GM21619 (cell line): ENCODE results near the gene UBE2E1.
A peak's percentile ranks its signal among the peaks of the same experiment; 100 is the strongest.
"Not testable (repeated sequence)": the region's sequence is repeated elsewhere in the genome, so short reads cannot be mapped to it uniquely, and the experiment has no call there.

ENCODE experiments used
- ATAC-seq: cut with Tn5 transposase; IDR thresholded peaks from one replicate; pipeline ENCODE4 v1.9.1; 2021; ENCODE audit not compliant: unreplicated experiment

UBE2E1 gene

DNA sequence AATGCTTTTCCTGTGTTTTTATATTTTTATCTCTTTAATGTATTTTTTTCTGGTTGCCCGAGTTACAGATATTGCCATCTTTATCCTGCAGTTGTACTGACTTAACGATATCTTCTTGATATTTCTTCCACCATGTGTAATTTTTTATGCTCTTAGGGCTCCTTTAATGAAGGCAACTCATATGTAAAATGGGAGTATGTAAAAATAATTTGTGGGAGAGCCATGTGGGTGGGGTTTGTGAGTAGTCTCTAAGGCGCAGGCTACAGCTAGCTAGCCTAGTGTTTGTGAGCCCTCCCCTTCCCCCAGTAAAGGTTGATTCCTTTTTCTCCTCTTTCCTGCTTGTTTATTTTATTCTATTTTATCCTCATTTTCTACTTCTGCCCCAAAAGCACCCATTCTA is 38.1 kb downstream of the UBE2E1 start:
- ATAC-seq: no peak

DNA sequence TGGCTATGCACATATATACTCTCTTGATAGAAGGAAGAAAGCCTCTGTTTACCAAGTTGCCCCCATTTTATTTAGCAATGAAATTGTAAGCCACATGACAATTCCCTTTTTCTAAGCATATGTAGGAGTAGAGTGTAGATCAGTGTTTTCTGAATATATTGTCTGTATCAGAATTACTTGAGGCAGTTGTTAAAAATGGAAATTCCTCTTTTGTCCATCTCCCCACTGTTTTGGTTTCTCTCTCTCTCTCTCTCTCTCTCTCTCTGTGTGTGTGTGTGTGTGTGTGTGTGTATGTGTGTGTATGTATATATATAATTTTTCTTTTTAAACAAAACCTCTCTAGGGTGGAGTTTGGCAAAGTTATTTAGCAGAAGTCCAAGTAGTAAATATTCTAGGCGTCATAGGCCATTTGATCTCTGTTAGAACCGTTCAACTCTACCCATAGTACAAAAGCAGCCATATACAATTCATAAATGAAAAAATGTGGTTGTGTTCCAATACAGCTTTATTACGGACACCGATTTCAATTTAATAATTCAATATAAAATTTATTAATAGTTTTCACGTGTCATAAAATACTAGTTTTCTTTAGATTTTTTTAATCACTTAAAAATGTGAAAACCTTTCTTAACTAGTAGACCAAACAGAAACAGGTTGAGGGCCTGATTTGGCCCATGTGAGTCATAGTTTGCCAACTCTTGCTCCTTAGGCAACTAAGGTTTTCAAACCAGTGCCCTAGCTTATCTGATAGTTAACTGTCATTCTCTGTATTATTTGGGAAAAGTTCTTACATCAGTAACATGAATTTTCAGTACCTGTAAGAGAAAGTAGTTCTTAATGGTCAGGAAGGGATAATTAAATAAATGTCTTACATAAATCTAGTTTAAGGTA is 39.8 kb downstream of the UBE2E1 start:
- ATAC-seq: no peak

DNA sequence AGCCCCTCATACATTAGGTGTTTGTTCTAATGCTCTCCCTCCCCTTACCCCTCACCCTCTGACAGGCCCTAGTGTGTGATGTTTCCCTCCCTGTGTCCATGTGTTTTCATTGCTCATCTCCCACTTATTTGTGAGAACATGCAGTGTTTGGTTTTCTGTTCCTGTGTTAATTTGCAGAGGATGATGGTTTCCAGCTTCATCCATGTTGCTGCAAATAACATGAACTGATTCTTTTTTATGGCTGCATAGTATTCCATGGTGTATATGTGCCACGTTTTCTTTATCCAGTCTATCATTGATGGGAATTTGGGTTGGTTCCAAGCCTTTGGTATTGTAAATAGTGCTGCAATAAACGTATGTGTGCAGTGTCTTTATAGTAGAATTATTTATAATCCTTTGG is 43.7 kb downstream of the UBE2E1 start:
- not testable (repeated sequence) for ATAC-seq

DNA sequence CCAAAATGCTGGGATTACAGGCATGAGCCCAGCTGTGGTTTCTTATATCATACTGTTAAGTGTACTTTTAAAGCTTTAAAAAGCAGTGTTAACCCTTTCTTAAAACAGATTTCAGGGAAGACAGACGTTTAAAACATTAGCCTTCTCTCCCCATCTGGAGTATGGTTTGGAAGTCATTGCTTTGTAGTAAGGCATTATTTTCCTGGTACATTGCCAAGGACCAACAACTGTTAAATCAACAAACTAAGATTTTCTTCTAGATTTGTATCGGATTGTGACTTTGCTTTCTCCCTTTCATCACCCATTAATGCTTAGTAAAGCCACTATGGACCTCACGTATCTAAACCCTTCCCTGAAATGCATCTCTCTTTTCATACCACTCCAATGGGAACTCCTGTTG is 50.5 kb downstream of the UBE2E1 start:
- no peak for ATAC-seq

DNA sequence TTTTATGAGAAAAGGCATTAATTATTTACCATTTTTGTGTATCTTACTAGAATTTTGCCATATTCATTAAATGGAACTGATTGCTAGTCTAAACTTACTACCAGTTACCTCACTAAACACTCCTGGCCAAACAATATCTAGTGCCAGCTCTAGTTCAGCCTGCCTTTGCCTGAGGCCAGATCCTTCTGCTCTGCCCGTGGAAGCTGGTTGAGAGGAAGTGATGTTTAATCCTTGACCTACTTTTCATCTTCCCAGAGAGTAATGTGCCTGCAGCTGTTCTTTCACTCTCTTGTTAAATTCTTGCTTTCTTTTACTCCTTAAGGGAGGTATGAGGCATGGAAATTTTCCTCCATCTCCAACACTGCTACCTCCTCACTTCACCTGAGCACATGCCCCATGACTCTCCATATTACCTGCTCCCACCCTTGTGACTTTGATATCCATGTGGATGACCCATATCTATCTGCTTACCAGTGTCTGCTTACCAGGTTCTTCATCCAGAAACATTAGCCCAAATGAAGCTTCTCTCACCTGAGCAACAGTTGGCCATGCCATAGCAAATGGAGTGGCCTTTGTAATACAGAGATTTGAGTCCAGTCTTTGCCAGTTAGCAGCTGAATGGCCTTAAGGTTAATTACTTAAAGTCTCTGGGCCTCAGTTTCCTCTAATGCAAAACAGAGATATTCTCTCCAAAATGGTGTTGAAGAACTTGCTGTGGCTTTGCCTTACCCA is 53.4 kb downstream of the UBE2E1 start:
- ATAC-seq: no peak

DNA sequence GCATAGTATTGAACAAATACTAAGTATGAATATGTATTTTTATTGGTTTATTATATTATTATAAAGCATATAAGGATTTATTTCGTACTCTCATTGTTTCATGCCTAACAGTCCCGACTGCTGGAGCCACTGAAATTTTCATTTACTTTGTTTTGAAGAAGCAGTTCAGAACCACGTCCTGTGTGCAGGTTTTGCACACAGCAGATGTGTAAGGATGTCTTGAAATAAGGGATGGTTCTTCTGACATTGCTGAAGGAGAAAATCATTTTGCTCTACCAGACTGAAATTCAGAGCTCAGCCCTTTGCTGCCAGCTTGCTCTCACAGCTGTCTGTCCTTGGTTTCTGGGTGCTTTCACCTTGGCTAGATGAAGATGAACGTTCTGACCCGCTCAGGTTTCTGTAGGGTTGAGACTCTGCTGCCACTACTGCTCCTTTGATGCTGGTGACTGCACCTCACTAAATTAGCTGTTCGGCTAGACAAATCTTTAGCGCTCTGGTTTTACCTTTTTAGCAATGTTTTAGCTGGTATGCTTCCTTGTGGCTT is 54.2 kb downstream of the UBE2E1 start:
- no peak for ATAC-seq

DNA sequence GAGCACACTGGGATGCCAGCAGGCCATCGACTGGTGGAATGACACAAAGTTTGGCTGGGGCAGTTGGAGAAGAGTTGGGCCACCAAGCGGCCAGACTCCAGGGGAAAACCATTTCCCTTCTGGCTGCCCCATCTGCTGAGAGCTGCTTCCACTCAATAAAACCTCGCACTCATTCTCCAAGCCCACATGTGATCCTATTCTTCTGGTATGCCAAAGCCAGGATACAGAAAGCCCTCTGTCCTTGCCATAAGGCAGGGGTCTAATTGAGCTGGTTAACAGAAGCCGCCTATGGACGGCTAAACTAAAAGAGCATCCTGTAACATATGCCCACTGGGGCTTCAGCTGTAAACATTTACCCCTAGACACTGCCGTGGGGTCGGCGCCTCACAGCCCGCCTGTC is 55.9 kb downstream of the UBE2E1 start:
- no peak for ATAC-seq

DNA sequence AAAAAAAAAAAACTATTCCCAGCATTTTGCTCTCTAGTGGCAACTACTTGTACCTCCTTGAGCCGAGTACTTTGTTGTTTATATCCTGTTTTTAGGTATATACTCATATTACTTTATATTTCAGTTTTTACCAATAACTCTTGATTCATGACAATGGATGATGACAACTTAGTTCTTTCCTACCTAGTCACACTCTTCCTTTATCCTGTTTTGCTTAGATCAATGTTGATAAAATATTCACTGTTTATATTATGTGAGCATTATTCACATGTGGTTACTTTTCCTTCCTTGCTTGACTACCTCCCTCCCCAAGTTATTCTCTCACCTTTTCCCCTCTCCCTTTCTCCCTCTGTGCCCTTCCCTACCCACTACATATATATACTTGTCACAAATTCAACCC is 57.3 kb downstream of the UBE2E1 start:
- ATAC-seq: no peak

DNA sequence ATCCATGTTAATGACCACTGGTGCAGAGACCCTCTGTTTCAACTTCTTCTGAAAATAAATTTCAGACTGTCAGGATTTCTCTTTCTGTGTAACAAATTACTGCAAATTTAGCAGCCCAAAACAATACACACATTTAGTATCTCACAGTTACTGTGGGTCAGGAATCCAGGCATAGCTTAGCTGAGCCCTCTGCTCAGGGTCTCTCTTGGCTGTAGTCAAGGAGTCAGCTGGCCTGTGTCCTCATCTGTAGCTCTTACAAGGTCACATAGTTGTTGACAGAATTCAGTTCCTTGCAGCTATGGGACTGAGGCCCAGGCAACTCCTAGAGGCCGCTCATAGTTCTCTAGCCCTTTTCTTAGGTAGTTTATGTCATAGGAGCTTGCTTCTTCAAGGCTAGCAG is 59.2 kb downstream of the UBE2E1 start:
- ATAC-seq: no peak

DNA sequence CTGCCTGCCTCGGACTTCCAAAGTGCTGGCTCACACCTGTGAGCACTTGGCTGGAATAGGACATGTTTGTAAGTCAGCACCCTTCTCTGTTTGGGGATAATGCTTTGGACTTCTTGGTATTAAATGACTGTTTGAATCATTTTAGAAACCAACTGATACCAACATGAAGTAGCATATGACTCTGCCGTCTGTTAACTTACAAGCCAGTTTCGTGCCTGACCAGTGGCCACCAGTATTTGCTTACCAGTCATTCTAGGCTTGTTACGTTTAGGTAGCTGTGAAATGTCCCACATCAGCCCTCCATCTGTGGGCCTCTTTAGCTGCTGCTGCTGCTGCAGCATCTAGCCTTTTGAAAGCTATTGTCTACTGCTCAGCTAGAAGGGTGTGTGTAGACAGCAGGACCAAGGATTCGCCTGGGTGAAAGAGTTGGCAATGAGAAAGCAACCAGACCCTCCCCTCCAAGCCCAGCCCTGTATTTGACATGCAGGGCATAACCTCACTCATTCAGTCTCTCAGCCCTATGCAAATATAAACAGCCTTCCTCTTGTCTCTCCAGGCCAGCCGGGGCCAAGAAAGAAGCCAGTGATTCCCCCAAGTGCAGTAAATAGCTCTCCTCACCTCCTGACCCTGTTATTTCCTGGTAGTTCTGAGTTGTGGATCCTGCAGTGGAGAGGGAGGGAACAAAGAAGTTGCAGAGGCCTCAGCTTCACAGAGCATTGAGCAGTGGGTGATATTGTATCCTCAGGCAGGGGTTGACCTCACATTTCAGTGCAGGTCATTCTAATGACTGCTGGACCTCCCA is 60.0 kb downstream of the UBE2E1 start:
- ATAC-seq: peak; percentile 82

DNA sequence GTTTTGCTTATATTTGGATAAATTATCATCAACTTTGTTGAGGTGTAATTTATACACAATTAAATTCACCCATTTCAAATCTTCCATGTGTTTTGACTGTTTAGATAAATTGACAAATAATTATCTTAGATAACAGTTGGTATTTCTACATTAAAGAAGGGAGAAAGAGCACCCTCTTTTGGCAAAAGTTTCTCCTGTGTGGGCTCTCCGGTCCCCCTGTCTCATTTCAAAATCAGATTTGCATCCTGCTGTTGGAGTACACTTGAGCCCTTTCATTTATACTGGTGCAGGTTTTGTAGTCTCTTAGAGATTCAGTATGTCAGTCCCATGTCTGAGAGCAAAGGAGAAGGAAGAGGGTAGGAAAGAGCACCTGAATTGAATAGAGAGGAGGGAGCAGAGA is 61.6 kb downstream of the UBE2E1 start:
- no peak for ATAC-seq

DNA sequence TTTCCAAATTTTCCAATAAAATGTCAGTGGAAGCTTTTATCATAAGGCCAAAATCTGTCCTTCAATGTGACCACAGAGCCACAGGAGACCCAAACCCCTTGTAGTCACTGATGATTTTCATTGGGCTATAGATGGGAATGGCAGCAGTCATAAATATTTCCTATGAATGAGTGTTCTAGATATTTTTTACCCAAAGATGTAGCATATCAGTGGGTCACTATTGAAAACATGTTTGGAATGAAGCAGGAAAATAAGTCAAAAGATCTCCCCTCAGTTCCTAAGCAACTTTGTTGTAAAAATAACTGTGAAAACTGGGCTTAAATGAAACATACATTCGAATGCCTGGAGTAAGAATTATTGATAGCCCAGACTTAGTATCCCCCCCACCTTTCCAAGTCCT is 62.1 kb downstream of the UBE2E1 start:
- ATAC-seq: no peak

DNA sequence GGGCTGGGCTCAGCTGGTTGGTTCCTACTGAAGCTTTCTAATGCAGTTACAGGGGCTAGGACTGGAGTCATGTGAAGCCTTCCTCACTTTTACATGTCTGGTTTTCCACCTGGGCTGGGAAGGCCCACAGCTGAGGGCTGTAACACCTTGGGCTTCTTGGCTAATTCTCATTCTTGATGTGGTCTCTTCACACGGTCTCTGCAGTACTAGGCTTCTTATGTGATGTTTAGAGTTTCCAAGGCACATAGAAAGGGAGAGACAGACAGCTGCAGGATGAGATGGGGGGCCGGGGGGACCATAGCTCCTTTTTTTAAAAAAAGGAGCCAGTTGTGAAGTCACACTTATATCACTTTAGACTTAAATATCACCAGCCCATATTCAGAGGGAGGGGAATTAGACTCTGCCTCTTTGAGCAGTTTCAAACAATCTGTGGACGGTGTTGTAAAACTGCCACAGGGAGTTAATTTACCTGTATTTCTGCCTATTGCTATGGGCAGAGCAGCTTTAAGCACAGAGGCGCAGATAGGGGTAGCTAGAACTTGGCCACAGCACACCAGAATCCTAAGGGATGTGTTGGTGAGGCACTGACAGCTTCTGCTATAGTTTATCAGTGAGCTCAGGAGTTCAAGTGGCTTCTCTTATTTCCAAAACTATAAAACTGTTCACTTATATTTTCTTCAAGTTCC is 64.4 kb downstream of the UBE2E1 start:
- ATAC-seq: no peak

DNA sequence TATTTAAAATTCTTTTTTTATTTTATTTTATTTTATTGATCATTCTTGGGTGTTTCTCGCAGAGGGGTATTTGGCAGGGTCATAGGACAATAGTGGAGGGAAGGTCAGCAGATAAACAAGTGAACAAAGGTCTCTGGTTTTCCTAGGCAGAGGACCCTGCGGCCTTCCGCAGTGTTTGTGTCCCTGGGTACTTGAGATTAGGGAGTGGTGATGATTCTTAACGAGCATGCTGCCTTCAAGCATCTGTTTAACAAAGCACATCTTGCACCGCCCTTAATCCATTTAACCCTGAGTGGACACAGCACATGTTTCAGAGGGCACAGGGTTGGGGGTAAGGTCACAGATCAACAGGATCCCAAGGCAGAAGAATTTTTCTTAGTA is 64.9 kb downstream of the UBE2E1 start:
- not testable (repeated sequence) for ATAC-seq

DNA sequence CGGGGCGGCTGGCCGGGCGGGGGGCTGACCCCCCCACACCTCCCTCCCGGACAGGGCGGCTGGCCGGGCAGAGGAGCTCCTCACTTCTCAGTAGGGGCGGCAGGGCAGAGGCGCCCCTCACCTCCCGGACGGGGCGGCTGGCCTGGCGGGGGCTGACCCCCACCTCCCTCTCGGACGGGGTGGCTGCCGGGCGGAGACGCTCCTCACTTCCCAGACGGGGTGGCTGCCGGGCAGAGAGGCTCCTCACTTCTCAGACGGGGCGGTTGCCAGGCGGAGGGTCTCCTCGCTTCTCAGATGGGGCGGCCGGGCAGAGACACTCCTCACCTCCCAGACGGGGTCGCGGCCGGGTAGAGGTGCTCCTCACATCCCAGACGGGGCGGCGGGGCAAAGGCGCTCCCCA is 65.6 kb downstream of the UBE2E1 start:
- not testable (repeated sequence) for ATAC-seq

DNA sequence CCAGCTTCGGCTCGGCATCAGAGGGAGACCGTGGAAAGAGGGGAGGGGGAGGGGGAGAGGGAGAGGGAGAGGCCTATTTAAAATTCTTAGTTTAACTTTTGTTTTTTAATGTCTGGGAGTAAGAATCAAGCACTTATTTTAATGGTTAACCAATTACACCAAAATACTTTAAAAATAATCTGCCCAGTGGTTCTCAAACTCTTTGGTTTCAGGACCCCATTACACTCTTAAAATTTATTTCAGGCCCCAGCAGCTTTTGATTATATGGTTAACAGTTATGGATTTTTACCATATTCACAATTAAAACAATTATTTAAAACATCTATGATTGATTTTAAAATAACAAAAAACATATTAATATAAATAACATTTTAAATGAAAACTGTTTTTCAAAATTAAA is 66.6 kb downstream of the UBE2E1 start:
- no peak for ATAC-seq

DNA sequence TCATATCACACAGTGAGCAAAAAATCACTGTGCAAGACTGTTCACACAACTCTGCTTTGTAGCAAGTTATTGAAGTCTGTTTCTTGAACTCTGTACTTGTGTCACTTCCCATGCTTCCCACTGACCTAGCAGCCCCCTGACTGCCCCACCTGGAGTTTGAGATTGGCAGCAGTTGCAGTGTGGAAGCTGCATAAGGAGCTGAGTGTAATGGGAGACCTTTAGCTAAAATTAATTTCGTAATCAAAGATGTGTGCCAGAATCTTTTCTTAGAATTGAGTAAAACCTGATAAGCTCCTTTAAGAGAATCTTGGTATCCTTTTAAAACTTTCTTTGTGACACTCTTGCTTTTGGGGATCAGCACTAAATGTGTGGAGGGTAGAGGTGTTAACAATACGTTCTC is 68.2 kb downstream of the UBE2E1 start:
- no peak for ATAC-seq

DNA sequence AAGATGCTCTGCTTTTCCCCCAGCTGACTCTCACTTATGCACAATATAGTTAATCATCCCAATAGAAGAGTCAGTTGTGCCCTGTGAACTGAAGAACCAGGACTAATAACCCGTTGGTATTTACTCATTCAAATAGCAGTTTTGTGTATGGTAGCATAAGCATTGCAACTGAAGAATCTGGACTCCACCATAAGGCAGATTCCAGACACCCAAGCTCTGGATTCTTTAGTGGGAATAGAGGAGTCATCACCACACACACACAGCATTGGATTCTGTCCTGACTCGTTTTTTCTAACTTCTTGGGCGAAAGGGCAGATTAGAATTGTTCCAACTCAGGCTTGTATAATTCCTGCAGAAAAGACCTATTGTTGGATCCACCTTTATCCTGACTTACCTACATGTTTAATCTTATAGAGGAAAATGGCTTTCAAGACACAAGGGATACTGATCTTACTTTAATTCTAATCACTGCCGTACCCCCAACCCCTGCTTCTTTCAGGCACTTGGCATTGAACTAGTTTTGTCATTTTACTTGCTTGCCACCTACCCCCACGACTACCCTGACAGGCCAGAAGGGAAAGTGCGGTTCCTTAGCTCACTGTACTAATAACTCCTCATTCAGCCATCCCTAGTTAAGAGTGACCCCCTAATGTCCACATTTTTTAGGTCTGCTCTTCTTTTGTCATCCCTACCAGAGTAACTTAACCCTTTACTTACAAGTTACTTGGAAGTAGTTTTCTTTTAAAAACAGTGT is 68.8 kb downstream of the UBE2E1 start:
- no peak for ATAC-seq

DNA sequence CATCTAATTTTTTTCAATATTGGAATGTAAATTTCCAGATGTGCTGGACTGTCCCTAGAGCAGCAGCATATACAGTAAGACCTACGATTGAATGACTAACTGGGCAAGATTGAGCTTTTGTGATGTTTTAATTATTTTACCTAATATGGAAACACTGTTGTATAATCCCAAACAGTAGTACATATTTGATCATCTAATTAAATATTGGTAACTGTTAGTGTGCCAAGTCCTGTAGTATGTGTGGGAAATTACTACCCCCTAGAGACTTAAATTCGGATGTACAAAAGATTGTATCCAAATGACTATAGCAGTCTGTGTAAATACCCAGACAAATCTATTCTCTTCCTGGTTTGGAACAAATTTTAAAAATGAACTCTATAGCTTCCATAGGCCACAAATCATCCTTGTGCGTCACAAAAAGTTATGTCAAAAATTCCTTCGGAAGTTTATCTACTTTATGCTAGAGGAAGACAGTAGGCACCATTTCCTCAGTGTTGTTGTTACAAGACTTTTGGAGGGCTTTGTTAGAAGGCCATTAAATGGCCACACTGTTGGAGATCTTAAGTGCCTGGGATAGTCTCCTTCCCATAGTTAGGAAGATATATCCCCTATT is 69.5 kb downstream of the UBE2E1 start:
- no peak for ATAC-seq

DNA sequence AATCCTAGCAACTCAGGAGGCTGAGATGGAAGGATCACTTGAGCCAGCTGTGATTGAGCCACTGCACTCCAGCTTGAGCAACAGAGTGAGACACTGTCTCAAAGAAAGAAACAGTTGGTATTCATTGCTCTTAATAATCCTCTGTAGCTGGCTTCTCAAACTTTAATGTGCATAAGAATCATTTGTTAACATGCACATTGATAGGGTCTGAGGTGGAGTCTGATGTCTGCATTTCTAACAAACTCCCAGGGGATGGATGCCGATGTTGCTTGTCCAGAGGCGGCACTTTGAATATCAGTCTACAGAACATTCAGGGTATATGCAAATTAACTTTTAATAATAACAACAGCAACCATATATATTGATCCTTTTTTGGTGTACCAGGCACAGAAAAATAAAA is 71.2 kb downstream of the UBE2E1 start:
- ATAC-seq: no peak
